Epidermal melanocyte (primary cell): ENCODE results near the gene L1CAM.

ENCODE experiments used
- DNase-seq: peaks from one replicate; pipeline ENCODE4 v3.0.0; 2011; ENCODE audit warnings: low spot score; ENCODE audit not compliant: insufficient read length

L1CAM gene

GRCh38 chrX:153925387-153925738 is 39.4 kb upstream of the L1CAM start:
- no peak for DNase-seq

GRCh38 chrX:153924149-153924861 is 38.3 kb upstream of the L1CAM start:
- peak; percentile 28 for DNase-seq

DNA sequence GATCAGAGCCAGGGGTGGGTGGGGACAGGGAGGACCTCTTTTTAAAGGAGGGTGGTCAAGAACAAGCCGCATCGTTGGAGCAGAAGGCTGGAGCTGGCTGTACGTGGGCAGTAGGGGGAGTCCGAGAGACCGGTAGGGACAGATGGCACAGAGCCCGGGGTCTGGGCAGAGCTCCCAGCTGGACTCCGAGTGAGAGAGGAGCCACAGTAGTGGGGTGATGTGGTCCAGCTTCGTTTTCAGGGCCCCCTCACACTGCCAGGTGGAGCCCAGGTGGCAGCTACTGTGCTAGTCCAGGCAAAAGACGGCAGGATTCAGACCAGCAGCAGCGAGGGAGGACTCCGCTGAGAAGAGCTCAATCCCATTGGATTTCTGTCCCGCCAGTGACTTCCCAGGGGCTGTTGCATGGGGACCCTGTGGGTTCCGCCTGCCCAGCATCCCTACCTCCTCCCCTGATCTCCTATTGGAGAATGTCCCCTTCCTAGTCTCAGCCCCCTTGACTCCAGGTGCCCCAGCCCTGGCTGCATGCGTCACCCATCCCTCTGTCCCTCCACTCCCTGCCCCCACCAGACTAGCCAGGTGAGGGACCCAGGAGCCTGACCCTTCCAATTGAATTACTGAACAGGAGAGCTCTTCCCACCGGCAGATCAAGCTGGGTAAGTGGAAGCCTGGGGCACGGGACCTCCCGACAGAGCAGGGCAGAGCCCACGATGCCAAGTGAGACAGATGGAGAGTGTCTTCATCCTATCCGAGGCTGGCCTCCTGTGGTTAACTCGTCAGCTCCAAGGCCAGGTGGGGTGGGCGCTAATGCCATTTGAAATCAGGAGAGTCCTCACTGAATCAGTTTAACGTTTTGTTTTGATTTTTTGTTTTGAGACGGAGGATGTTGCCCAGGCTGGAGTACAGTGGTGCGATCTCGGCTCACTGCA is 37.2 kb upstream of the L1CAM start:
- peak; percentile 34 for DNase-seq

DNA sequence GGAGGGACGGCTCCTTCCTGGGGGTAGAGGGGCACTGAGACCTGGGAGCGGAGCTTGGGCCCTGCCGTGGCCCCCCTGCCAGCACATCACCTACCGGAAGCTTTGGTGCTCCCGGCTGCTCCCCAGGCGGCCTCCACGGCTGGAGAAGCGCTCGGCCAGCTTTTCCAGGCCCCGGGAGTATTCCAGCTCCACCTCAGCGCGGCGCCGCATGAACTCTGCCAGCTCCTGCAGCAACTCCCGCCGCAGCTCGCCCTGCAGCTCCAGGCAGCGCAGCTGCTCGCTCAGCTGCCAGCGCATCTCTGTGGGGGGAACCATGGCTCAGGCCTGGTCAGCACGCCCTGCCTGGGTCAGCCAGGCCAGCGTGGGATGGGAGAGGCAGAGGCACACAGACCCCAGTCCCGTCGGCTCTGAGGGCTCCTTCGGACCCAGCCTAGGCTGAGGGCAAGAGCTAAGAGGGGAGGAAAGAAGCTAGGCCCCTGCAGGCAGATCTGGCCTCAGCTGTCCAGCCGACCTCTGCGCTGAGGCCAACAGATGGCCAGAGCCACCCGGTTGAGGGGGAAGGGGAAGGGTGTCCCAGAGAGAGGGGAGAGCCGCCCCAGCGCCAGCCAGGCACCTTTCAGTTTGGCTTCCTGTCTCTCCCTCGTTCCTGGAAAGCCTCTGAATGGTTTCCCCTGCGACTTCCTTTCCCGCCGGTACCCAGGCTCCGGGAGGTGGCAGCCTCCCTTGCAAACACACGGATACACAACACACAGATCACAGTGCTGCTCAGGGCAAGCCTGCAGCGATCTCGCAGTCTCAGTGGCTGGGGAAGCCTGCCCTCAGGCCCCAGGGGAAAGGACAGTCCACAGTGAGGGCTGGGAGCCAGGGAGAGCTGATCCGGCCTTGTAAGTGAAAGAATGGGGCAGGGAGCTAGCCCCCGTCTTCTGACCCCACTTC is 35.8 kb upstream of the L1CAM start:
- no peak for DNase-seq

GRCh38 chrX:153921070-153921469 is 35.1 kb upstream of the L1CAM start:
- no peak for DNase-seq

DNA sequence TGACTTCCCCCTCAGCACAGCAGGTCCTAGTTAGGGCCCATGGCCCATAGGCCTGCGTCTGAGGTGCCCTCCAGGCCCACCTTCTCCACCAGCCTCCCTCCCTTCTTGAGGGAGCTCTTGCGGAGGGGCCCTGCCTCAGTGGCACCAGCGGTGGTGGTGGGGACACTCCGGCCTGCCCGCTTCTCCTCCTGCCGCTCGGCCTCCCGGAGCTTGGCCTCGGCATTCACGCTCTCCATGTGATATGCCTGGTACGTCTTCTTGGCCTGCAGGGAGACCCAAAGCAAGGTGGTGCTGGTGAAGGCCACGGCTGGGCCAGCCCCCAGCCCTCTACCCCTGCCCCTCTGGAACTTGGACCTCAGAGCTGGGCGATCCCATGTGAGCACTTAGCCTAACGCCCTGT is 34.6 kb upstream of the L1CAM start:
- no peak for DNase-seq

DNA sequence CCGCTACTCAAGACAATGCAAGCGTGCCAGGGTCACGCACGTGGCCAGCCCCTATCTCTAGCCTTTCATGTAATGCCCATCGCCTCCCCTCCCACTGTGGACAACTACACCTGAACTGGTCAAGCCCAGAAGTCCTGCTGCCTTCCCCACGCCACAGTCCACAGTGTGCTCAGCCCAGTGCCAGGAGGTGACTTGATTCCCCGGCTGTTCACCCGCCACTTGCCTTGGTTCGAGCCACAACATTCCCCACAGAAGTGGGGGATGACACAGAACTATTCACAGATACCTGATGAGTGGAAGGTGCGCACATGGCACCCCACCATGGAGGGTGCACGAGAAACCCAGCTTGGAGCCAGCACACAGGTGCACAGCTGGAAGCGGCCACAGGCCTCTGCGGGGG is 33.3 kb upstream of the L1CAM start:
- no peak for DNase-seq

GRCh38 chrX:153917869-153918268 is 31.9 kb upstream of the L1CAM start:
- no peak for DNase-seq

GRCh38 chrX:153913701-153914100 is 27.7 kb upstream of the L1CAM start:
- DNase-seq: no peak

DNA sequence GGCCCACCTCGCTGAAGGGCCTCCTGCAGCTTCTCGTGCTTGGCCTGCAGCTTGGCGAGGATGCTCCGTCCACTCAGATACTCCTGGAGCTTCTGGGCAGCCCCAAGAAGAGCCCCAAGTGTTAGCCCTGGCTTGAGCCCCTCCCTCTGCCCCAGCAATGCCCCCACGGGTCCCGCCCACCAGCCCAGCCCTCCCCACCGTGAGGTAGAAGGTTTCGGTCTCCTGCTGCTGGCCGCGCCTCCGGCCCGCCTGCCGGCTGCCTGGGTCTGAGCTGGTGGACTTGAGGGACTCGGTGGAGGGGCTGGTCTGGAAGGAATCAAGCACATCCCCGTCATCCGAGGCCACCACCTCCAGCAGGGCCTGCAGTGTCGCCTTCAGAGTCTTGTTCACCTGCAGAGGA is 27.2 kb upstream of the L1CAM start:
- no peak for DNase-seq

DNA sequence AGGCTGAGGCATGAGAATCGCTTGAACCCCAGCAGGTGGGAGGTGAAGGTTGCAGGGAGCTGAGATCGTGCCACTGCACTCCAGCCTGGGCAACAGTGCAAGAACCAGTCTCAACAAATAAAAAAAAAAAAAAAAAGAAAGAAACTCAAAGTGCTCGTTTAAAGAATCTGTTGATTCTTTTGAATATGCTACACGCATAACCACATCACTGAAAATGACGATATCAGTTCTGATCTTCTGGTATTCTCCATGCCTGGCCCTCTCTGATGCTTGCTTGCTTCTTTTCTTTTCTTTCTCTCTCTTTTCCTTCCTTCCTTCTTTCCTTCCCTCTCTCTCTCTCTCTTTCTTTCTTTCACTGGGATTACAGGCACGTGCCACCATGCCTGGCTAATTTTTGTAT is 25.8 kb upstream of the L1CAM start:
- DNase-seq: no peak

DNA sequence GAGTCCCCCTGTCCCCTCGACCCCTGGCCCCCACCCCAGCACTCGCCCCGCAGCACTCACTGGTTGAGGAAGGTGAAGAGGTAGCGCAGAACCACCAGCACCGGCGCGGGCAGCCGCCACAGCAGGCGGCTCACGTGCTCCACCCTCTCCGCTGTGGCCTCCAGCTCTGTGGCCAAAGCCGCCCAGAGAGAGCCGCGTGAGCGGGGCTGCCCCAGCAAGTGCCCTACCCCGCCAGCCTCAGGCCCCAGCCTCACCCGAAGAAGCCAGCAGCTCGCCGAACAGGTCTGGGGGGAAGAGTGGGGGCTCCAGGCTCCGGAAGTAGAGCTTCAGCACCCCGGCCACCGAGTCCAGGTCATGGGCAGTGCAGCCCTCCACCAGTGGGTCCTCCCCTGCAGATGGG is 24.5 kb upstream of the L1CAM start:
- DNase-seq: no peak

DNA sequence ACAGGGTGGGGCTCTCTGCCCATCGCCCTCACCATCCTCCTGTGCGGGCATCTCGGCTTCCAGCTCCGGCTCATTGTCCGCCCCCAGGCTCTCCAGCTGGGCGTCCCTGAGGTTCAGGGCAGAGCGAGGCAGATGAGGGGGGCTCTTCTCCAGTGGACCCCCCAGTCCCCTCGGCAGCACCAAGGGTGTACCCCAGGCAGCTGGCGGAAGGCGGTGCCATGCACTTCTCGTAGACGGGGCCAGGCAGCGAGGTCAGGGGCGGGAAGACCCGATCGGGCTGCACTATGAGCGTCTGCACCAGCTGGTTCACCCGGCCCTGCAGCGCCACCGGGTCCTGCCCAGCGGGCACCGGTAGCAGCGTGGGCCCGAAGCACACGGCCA is 24.0 kb upstream of the L1CAM start:
- DNase-seq: no peak

DNA sequence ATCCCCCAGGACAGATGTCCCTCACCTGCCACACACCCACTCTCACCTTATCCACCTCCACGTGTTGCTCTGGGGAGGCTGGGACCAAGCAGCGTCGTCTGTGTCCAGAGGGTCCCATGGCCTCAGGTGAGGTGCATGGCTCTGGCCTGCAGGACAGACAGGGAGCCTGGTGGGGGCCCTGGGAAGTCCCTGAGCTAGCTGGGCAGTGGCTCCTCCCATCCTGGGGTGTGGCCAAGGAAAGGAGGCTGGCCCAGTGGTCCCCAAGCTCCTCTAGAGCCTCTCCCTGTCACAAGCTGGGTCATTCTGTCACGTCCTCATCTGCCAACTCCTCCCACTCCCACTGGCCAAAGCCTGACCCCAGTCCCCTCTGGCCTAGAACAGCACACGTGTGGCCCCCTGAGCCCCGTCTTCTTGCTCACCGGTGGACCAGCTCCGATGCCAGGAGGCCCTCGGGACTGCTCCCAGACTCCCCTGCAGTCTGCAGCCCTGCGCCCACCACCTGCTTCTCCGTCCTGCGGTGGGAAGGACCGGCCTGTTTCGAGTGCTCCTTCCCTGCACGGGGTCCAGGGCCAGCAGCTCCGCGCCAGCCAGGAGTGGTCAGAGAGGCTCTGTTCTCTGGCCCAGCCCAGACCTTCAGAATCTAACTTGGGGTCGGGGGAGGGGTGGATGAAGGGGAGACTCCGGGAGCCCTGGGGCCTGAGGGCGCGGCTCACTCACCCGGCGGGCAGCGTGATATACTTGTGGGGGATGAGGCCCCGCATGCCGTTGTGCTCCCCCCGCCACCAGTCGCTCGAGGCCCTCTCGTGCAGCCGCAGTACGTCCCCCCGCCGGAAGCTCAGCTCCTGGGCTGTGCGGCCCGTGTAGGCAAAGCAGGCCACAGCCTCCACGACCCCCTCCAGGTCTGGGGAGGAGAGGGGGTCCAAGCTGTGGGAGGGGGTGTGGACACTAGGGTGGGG is 23.3 kb upstream of the L1CAM start:
- no peak for DNase-seq

DNA sequence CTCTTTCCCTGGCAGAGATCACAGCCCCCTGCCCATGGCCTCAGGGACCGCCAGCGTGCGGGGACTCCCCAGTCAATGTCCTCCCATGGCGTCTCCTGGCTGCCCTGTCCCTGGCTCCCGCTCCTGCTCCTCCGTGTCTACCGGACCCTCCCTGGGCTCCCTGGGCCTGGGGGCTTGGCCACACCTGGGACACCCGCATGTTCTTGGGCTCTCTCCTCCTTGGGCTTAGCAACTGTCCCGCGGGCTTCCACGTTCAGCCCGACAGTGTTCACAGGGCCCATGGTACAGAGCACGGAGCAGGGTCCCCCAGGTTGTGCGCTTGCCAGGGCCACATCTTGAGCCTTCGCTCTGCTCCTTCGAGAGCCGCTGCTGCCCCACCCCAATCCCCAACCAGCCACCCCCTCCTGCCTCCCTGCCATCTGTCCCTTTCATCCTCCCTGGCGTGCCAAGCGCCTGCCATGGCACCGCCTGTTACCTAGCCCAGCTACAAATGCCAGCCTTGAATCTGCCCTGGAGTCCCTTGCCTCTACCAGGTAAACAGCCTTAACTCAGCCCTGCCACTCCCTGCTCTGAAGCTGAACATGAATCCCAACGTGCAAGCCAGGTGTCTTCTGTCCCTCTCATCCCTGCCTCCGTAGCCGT is 22.4 kb upstream of the L1CAM start:
- no peak for DNase-seq

GRCh38 chrX:153907456-153907855 is 21.5 kb upstream of the L1CAM start:
- no peak for DNase-seq

DNA sequence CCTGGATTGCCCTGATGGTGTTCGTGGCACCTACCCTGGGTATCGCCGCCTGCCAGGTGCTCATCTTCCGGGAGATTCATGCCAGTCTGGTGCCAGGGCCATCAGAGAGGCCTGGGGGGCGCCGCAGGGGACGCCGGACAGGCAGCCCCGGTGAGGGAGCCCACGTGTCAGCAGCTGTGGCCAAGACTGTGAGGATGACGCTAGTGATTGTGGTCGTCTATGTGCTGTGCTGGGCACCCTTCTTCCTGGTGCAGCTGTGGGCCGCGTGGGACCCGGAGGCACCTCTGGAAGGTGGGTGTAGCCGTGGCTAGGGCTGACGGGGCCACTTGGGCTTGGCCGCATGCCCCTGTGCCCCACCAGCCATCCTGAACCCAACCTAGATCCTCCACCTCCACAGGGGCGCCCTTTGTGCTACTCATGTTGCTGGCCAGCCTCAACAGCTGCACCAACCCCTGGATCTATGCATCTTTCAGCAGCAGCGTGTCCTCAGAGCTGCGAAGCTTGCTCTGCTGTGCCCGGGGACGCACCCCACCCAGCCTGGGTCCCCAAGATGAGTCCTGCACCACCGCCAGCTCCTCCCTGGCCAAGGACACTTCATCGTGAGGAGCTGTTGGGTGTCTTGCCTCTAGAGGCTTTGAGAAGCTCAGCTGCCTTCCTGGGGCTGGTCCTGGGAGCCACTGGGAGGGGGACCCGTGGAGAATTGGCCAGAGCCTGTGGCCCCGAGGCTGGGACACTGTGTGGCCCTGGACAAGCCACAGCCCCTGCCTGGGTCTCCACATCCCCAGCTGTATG is 20.3 kb upstream of the L1CAM start:
- no peak for DNase-seq

DNA sequence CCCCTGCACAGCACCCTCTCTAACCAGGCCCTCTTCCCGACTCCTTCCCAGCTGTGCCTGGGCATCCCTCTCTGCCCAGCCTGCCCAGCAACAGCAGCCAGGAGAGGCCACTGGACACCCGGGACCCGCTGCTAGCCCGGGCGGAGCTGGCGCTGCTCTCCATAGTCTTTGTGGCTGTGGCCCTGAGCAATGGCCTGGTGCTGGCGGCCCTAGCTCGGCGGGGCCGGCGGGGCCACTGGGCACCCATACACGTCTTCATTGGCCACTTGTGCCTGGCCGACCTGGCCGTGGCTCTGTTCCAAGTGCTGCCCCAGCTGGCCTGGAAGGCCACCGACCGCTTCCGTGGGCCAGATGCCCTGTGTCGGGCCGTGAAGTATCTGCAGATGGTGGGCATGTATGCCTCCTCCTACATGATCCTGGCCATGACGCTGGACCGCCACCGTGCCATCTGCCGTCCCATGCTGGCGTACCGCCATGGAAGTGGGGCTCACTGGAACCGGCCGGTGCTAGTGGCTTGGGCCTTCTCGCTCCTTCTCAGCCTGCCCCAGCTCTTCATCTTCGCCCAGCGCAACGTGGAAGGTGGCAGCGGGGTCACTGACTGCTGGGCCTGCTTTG is 19.6 kb upstream of the L1CAM start:
- no peak for DNase-seq
